Nephron progenitor cell (in vitro differentiated cells): ENCODE results near the gene SLC25A3.

Source experiments
- DNase-seq: peaks from one replicate; pipeline ENCODE4 v3.0.0; 2021
- H3K27ac Mint-ChIP-seq: 2 replicates; pipeline ENCODE4 v1.8.0; 2021; ENCODE audit warnings: mild to moderate bottlenecking, moderate library complexity, mixed read lengths
- H3K27me3 Mint-ChIP-seq: 2 replicates; pipeline ENCODE4 v1.8.0; 2021; ENCODE audit warnings: mild to moderate bottlenecking, low read depth, mixed read lengths; ENCODE audit not compliant: poor library complexity
- H3K36me3 Mint-ChIP-seq: 2 replicates; pipeline ENCODE4 v1.8.0; 2021; ENCODE audit warnings: low read depth, mixed read lengths
- H3K4me1 Mint-ChIP-seq: 2 replicates; pipeline ENCODE4 v1.8.0; 2021; ENCODE audit warnings: mixed read lengths
- H3K4me3 Mint-ChIP-seq: 2 replicates; pipeline ENCODE4 v1.8.0; 2021; ENCODE audit warnings: mild to moderate bottlenecking, moderate library complexity, mixed read lengths
- H3K9me3 Mint-ChIP-seq: 2 replicates; pipeline ENCODE4 v1.8.0; 2021; ENCODE audit warnings: mild to moderate bottlenecking, moderate library complexity, mixed read lengths
- TF ChIP-seq, protein P1 (sequence below): fragments of 200-600 bp; sonication (generic); IDR thresholded peaks from 2 replicates; pipeline ENCODE4 v1.5.0; 2021; ENCODE audit warnings: antibody characterized with exemption

Gene SLC25A3

DNA sequence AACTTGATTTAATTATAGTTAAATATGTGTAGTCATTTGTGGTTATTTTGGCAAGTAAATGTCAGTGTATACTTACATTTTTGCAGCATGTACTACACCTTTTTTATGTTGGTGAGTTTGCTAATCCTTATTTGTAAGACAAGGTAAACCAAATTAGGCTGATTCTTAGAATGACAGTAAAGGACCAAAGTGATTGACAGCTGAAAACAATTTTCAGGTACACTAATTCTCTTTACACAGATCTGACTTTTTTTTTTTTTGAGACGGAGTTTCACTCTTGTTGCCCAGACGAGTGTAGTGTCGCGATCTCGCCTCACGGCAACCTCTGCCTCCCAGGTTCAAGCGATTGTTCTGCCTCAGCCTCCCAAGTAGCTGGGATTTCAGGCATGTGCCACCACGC, 8.4 kb downstream of the SLC25A3 start:
- Mint-ChIP-seq H3K27me3 (no peaks in the 10 kb centered on the region), H3K27ac (peak overlapping the region; percentile 75), H3K4me1 (no peaks in the 10 kb centered on the region), H3K4me3 (no peak overlapping the region), H3K9me3 (no peaks in the 10 kb centered on the region), H3K36me3 (peaks cover 78% of the 10 kb centered on the region)
- DNase-seq: no peak
- TF ChIP-seq, protein P1, sequence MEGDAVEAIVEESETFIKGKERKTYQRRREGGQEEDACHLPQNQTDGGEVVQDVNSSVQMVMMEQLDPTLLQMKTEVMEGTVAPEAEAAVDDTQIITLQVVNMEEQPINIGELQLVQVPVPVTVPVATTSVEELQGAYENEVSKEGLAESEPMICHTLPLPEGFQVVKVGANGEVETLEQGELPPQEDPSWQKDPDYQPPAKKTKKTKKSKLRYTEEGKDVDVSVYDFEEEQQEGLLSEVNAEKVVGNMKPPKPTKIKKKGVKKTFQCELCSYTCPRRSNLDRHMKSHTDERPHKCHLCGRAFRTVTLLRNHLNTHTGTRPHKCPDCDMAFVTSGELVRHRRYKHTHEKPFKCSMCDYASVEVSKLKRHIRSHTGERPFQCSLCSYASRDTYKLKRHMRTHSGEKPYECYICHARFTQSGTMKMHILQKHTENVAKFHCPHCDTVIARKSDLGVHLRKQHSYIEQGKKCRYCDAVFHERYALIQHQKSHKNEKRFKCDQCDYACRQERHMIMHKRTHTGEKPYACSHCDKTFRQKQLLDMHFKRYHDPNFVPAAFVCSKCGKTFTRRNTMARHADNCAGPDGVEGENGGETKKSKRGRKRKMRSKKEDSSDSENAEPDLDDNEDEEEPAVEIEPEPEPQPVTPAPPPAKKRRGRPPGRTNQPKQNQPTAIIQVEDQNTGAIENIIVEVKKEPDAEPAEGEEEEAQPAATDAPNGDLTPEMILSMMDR: no peak

DNA sequence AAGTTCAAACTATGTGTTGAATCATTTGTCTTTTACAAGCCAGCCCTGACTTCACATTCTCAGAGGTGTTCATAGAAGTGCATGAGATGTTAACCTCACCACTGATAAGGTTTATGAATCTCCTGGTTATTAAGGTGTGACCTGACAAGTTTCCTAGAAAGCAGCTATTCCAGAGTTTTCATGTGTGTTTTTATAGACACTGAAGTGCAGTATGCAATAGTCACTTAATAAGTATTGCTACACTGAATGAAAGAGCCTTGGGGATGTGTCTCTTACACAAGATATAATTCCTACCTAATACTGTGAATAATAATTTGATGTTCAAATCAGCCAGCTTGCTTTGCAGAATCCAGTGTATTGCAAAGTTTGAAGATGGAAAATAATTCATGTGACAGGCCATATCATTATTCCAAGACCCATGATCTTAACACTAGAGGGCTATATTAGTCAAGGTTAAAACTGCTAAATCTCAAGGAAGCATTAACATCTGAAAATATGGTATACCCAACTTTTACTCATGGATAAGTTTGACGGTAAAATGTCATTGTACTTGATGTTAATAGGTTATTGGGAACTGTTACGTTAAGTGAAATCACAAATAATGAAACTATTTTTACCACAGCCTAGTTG, 13.0 kb downstream of the SLC25A3 start:
- TF ChIP-seq, protein P1: no peak
- Mint-ChIP-seq H3K27ac (no peak overlapping the region), H3K4me3 (no peak overlapping the region)

DNA sequence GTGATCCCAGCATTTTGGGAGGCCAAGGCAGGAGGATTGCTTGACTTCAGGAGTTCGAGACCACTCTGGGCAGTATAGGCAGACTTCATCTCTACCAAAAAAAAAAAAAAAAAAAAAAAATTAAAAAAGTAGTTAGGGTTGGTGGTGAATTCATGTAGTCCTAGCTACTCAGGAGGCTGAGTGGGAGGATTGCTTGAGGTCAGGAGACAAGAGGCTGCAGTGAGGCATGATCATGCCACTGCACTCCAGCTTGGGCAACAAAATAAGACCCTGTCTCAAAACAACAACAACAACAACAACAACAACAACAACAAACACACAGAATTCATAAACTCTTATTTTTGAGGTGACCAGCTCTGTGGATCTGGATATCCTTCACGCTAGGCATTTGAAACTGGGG, 17.1 kb downstream of the SLC25A3 start:
- Mint-ChIP-seq H3K4me1 (peaks cover 7% of the 10 kb centered on the region), H3K9me3 (peaks cover 4% of the 10 kb centered on the region), H3K36me3 (peaks cover 38% of the 10 kb centered on the region), H3K27ac (no peak overlapping the region), H3K27me3 (no peaks in the 10 kb centered on the region), H3K4me3 (no peak overlapping the region)
- no peak for DNase-seq
- TF ChIP-seq, protein P1: no peak

More for the DNA sequence above, 13.0 kb downstream of the SLC25A3 start:
- H3K27me3 Mint-ChIP-seq: no peaks in the 10 kb centered on the region
- no peaks in the 10 kb centered on the region for H3K4me1 Mint-ChIP-seq
- H3K36me3 Mint-ChIP-seq: peaks cover 40% of the 10 kb centered on the region
- H3K9me3 Mint-ChIP-seq: peaks cover 4% of the 10 kb centered on the region
- no peak for DNase-seq

DNA sequence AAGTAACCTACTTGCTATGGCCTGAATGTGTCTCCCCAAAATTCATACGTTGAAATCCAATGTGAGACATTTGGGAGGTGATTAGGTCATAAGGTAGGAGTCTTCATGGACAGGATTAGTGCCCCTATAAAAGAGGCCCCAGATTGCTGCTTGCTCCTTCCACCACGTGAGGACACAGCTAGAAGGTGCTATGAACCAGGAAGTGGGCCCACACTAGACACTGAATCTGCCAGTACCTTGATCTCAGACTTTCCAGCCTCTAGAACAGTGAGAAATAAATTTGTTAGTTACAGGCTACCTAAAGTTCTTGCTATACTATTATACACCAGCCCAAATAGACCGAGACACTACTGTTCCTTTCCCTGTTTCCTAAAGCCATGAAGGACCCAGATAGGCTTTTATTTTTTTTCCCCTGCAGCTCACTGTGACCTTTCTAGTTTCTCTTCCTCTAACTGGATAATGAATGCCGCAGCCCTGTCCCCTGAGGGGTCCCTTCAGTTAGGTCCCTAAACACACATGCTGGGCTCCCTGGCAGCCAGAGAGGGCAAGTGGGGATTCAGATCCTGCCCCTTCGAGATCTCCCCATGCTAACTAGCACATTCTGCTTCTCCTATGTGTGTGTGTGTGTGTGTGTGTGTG, 19.3 kb downstream of the SLC25A3 start:
- peaks cover 7% of the 10 kb centered on the region for H3K4me1 Mint-ChIP-seq
- peaks cover 17% of the 10 kb centered on the region for H3K9me3 Mint-ChIP-seq
- H3K27ac Mint-ChIP-seq: peak overlapping the region; percentile 28
- peaks cover 58% of the 10 kb centered on the region for H3K36me3 Mint-ChIP-seq
- no peak overlapping the region for H3K4me3 Mint-ChIP-seq
- H3K27me3 Mint-ChIP-seq: no peaks in the 10 kb centered on the region
- TF ChIP-seq, protein P1: no peak
- DNase-seq: no peak

DNA sequence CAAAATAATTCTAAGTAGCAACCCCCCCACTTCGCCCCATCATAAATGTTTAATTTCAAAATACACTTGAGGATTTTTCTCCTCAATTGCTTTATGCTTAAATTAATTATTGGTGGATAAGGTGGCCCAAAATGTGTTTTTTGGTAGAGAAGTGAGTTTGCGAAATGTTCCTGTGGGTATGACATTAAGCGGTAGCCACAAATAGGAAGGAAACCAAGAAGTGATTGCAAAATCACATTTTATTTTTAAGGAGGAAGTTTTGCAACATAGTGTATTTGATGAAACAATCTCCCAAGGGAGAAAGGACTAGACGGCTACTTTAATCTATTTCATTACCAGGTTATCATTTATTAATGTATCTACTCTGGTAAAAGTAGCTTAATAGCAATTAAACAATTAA, 25.5 kb downstream of the SLC25A3 start:
- H3K9me3 Mint-ChIP-seq: peaks cover 14% of the 10 kb centered on the region
- no peak overlapping the region for H3K27ac Mint-ChIP-seq
- H3K36me3 Mint-ChIP-seq: peaks cover 46% of the 10 kb centered on the region
- TF ChIP-seq, protein P1: no peak
- no peaks in the 10 kb centered on the region for H3K4me1 Mint-ChIP-seq
- no peak overlapping the region for H3K4me3 Mint-ChIP-seq
- no peak for DNase-seq
- H3K27me3 Mint-ChIP-seq: no peaks in the 10 kb centered on the region
